ENCODE results near the gene PTHLH. TPM values are rescaled to one million over a fixed set of nuclear protein-coding genes. Genes with fewer than 3 reads are reported as not detected.

The PTHLH gene
- polyA plus RNA-seq, 3 donors, result not detected

- H4K20me1 ChIP-seq (ENCODE audit: insufficient read depth, low read length), result no peaks in the 10 kb centered on the region
- H3K4me1 ChIP-seq (ENCODE audit: control insufficient read depth in 1 of 2, insufficient read depth in 2 of 2, low read length in 2 of 2), result no peaks in the 10 kb centered on the region
- no peak overlapping the region for H3K27ac Mint-ChIP-seq
- H3K27me3 ChIP-seq (ENCODE audit: control insufficient read depth in 2 of 2, insufficient read depth in 2 of 2, low read length in 2 of 2), result no peaks in the 10 kb centered on the region
- DNase-seq, result no peak
- H3K4me3 ChIP-seq (replicated peaks in 1 of 3; ENCODE audit: low read depth in 2 of 3, low read length in 3 of 3), result no peak overlapping the region
- no peaks in the 10 kb centered on the region for H3K4me1 Mint-ChIP-seq
- no peaks in the 10 kb centered on the region for H3K36me3 ChIP-seq (replicated peaks in 1 of 2; ENCODE audit: control insufficient read depth in 1 of 2, insufficient read depth in 2 of 2, low read length in 2 of 2)
- no peak overlapping the region for H3K4me3 Mint-ChIP-seq
- TF ChIP-seq CTCF (IDR thresholded peaks at IDR 0.05), result no peak
- no peaks in the 10 kb centered on the region for H3K36me3 Mint-ChIP-seq
- WGBS (ENCODE audit: insufficient coverage), result no CpG with 5 or more reads among the region's 1 CpG
- H3K79me2 ChIP-seq (ENCODE audit: insufficient read depth, low read length), result no peaks in the 10 kb centered on the region
- H3K9ac ChIP-seq (ENCODE audit: insufficient read depth, low read length, poor library complexity, severe bottlenecking), result no peak overlapping the region
- H3K27me3 Mint-ChIP-seq (ENCODE audit: low read depth in 3 of 3), result no peaks in the 10 kb centered on the region
- intact Hi-C loops (cut with micrococcal nuclease), result no loop called here
- peaks cover 0 to 6% (median 4%) of the 10 kb centered on the region in 7 donors for H3K9me3 Mint-ChIP-seq
- H2AFZ ChIP-seq (ENCODE audit: insufficient read depth, low read depth, low read length, poor library complexity, severe bottlenecking), result no peak overlapping the region
- no peak overlapping the region for H3K27ac ChIP-seq (ENCODE audit: low read depth in 1 of 2, low read length in 2 of 2)
- H3K4me2 ChIP-seq (replicated peaks; ENCODE audit: extremely low read depth, low read length, poor library complexity, severe bottlenecking), result no peak overlapping the region
- H3K9me3 ChIP-seq (replicated peaks in 1 of 2; ENCODE audit: control insufficient read depth in 1 of 2, insufficient read depth in 1 of 2, low read length in 2 of 2), result no peaks in the 10 kb centered on the region
These were observed 42.6 kb upstream of the PTHLH start for GRCh38 chr12:28015165-28015564.

GRCh38 chr12:28014196-28014595, 41.7 kb upstream of the PTHLH start:
- no peak for DNase-seq
- Histone ChIP-seq H3K4me3 (replicated peaks in 1 of 3; ENCODE audit: low read depth in 2 of 3, low read length in 3 of 3) (no peak overlapping the region), H3K9ac (ENCODE audit: insufficient read depth, low read length, poor library complexity, severe bottlenecking) (no peak overlapping the region), H3K4me1 (ENCODE audit: control insufficient read depth in 1 of 2, insufficient read depth in 2 of 2, low read length in 2 of 2) (no peaks in the 10 kb centered on the region), H4K20me1 (ENCODE audit: insufficient read depth, low read length) (no peaks in the 10 kb centered on the region), H3K79me2 (ENCODE audit: insufficient read depth, low read length) (no peaks in the 10 kb centered on the region), H3K9me3 (replicated peaks in 1 of 2; ENCODE audit: control insufficient read depth in 1 of 2, insufficient read depth in 1 of 2, low read length in 2 of 2) (peaks cover 0 to 4% of the 10 kb centered on the region in 2 donors), H3K4me2 (replicated peaks; ENCODE audit: extremely low read depth, low read length, poor library complexity, severe bottlenecking) (no peak overlapping the region), H3K36me3 (replicated peaks in 1 of 2; ENCODE audit: control insufficient read depth in 1 of 2, insufficient read depth in 2 of 2, low read length in 2 of 2) (no peaks in the 10 kb centered on the region), H2AFZ (ENCODE audit: insufficient read depth, low read depth, low read length, poor library complexity, severe bottlenecking) (no peak overlapping the region), H3K27me3 (ENCODE audit: control insufficient read depth in 2 of 2, insufficient read depth in 2 of 2, low read length in 2 of 2) (no peaks in the 10 kb centered on the region), H3K27ac (ENCODE audit: low read depth in 1 of 2, low read length in 2 of 2) (no peak overlapping the region)
- H3K27ac Mint-ChIP-seq, result no peak overlapping the region
- TF ChIP-seq CTCF (IDR thresholded peaks at IDR 0.05), result no peak
- no CpG with 5 or more reads among the region's 1 CpG for WGBS (ENCODE audit: insufficient coverage)
- H3K27me3 Mint-ChIP-seq (ENCODE audit: low read depth in 3 of 3), result peaks cover 0 to under 1% (median 0%) of the 10 kb centered on the region in 3 donors
- H3K4me3 Mint-ChIP-seq, result no peak overlapping the region
- no peaks in the 10 kb centered on the region for H3K4me1 Mint-ChIP-seq
- intact Hi-C loops (cut with micrococcal nuclease), result no loop called here
- H3K36me3 Mint-ChIP-seq, result no peaks in the 10 kb centered on the region
- H3K9me3 Mint-ChIP-seq, result peaks cover 0 to 10% (median 5%) of the 10 kb centered on the region in 7 donors
